Activated CD4-positive, CD25-positive, alpha-beta regulatory T cell treated with anti-CD3 and anti-CD28 coated beads, Interleukin-2, amount 50 U/mL, for 16 hours (primary cell): ENCODE data around the gene ABCC10.

Experiments used
- DNase-seq: peaks from one replicate; pipeline ENCODE4 v3.0.0-alpha.2; 2020; ENCODE audit warnings: low read depth, low spot score

The ABCC10 gene

DNA sequence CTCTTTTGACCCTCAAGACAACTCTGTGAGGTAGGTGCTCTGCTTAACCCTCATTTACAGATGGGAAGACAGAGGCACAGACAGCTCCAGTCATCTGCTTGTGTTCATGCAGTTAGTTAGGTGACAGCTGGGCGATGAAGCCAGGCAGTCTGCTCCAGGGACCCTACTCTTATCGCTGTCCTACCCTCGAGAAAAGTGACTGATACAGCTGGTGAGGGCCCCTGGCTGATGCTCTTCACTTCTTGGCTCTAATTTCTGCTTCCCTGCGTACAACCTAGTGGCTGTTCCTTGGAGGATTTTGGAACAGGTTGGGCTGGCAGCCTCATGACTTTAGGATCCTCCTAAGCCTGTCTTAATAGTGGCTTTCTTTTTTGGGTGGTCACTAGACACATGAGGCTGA lies 40.9 kb downstream of the ABCC10 start:
- DNase-seq = no peak

DNA sequence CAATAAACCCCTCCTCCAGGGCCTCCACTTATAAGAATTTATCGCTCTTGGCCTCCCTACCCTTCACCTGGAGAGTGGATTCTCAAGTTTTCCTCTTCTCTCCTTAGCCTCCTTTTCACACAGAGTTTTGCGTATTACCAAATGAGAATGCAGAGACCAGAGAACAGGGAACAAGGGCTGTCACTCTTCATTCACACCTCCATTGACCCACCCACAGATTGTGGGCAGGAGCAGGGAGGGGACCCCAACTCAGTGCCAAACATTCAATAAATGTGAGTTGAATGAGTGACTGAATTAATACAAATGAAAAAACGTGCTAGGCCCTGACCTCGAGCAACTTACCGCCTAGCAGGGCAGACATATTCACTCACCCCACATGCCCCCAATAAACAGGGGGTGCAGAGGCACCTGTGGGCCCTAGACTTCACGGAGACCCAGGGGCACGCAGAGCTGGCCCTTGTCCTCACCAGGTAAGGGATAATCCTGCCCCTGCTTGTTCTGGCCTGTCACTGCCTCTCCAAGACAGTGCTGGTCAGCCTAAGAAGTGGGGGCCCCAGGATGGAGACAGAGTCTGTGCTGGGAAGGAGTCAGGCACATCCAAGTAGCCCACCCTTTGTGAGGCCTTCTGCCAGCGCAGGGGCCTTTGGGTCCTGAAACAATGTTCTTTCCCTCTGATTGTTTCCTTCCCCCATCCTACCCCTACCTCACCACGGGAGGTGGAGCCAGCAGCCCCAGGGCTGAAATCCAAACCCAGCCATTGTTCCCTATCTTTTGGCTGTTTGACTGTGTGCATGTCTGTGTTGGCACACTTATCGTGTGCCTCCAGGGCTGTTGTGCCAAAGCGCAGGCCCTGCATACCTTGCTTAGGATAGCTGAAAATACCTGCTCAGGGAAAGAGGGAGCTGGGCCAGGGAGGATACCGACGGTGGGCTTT lies 41.7 kb downstream of the ABCC10 start:
- no peak for DNase-seq

DNA sequence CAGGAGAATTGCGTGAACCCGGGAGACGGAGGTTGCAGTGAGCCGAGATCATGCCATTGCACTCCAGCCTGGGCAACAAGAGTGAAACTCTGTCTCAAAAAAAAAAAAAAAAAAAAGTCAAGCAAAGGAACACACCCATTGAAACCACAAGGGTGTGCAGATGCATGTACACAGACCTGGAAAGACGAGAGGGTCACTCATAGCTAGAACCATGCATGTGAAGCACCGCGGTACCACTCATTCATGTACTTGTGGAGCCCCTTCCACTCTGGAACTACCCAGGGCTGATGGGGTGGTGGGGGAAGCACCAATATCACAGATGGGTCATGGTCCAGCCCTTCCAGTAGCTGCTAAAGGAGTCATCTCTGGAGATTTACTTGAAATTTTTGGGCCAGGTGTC lies 42.6 kb downstream of the ABCC10 start:
- DNase-seq = no peak

DNA sequence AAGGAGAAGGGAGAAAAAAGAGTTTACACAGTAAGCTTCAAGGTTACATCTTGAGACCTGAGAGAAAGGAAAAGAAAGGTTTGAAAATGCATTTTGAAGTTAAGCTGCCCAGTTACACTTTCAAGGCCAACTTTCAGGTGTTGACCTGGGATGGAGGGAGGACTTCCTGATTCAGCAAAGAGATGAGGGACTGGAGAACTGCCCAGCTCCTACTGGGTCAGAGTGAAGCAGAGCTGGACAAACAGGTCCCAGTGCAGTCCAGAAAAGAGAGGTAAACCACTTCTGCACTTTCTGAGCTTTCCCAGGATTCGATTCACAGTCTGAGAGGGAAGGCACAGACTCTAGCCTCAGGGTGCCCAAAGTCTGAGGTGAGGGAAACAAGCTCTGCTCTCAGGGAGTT lies 44.1 kb downstream of the ABCC10 start:
- no peak for DNase-seq

DNA sequence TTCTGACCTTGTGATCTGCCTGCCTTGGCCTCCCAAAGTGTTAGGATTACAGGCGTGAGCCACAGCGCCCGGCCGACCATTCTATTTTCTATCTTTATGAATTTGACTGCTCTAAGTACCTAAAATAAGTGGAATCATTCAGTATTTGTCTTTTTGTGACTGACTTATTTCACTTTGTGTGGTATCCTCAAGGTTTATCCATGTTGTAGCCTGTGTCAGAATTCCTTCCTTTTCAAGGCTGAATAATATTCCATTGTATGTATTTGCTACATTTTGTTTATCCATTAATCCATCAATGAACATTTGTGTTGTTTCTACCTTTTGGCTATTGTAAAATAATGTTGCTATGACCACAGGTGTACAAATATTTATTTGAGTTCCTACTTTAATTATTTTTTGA lies 45.2 kb downstream of the ABCC10 start:
- DNase-seq = no peak

DNA sequence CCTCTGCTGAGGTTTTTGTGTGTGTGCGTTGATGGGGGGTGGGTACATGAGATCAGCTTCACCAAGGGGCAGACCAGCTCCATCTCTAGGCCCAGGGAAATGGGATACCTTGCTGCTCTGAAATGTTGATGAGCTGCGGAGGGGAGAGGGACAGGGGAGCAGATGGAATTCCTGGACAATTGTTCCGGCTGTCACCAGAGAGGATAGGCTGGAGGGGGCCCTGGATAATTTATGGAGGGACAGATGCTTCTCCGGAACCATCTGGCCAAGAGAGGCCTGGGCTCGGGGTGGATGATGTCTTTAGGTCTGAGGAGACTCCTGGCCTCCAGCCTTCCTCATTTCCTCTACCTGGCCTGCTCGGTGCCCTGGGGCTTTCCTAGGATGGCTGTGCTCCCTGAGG lies 48.2 kb downstream of the ABCC10 start:
- no peak for DNase-seq

DNA sequence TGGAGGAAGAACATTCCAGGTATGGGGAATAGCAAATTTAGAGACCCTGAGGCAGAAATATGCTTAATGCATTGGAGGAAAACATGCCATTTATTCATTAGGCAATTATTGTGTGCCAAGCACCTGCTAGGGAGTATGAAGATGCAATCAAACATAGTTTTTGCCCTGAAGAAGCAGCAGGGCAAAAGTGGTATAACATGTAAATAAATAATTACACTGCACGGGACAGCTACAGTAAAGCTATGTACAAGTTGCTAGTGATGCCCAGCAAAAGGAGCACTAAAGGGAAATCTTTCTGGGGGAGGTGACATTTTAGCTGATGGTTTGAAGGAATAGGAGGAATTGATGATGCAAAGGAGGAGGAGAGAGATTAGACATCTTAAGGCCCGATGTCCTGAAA lies 49.4 kb downstream of the ABCC10 start:
- no peak for DNase-seq

DNA sequence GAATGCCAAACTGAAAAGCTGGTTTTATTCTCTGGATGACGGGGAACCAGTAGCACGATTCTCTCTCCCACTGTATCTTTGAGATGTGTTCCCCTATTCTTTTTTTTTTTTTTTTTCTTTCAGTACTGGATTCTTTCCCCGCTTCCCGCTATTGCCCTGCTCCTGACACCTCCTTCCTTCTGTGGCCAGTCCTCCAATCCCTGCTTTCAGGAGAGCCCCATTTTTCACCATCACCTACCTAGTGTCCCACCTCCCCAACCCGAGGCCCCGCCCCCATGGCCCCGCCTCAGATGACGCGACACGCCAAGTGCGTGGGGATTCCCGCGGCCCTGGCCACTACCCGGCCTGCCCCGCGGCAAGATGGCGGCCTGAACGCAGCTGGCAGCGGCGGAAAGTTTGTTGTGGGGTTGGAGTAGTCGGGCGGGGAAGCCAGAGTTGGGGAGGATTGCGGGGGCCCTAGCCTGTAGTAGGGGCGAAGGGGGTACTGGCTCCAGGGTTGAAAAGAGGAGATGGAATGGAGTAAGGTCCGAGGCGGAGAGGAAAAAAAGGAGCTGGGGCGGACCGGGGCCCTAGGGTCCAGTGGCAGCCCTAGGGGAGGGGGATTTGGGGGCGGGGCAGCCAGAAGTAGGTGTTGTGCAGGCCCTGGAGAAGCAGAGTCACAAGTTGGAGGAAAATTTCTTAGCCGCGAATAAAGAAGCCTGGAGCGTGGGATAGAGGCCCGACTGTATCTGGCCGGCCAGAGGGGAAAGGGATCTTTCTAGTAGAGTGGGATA lies 50.1 kb downstream of the ABCC10 start, which contains the start of gene TJAP1:
TJAP1 (plus strand) TSS at position 336 of the 773 bp plus-strand sequence. CDS start 21,432 bp downstream, outside the sequence.
- DNase-seq = peak; percentile 92

DNA sequence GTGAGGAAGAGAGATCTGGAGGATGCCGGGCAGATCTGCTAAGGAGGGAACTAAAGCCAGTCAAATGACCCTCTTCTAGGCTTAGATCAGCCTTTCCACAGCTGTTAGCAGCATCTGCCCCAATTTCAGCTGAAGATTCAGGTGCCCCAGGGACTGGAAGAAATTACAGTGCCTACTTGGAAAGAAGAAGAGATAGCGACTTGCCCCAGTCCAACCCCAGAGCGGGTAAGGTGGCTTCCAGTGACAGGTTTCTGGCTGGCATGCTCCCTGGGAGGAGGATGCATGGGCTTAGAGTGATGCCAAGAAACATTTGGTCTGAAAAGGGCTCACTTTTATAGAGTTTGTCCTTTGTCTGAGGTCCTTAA lies 50.6 kb downstream of the ABCC10 start:
- DNase-seq = no peak

DNA sequence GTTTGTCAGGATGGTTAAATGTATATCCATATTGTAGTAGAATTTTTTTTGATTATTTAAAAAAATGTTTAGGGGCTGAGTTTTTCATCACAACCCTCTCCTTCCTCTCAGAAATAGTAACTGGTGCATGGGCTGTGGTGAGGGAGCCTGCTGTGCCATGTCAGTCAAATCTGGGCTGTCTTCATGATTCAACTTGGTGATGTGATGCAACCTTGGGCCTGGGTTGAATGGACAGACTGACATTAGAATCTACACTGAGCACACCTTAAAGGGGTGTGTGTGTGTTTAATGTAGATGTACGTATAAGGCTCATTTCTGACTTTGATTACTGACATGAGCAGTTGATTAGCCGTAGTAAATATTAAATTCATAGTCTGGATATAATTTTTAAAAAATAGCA lies 53.7 kb downstream of the ABCC10 start:
- DNase-seq = no peak

DNA sequence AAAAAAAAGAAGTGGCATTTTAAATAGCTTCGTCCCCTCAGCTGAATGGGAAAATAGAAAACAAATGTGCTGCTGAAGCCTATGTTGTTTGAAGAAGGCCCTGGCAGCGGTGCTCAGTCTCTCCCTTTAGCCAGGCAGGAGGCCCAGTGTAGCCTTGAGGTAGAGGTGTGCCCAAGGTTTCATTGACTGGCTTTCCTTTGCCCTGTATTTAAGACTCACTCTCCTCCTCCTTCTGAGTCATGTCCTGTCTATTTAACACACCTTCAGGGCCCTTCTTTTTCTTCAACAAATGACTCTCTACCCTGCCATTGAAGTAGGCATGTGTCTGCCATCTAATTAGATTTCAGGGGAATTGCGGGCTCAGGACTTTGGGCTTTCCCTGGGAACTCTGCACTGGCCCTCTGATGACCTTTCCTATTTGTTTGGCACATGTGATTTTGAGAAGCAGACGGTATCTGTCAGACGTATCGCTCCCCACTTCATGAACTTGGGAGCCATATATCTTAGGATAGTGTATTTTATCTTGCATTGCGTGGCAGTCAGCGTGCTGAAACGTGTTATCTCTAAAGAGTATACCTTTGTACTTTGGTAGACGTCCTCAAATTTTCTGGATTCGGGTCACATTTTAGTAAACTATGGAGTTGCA lies 54.4 kb downstream of the ABCC10 start:
- no peak for DNase-seq

DNA sequence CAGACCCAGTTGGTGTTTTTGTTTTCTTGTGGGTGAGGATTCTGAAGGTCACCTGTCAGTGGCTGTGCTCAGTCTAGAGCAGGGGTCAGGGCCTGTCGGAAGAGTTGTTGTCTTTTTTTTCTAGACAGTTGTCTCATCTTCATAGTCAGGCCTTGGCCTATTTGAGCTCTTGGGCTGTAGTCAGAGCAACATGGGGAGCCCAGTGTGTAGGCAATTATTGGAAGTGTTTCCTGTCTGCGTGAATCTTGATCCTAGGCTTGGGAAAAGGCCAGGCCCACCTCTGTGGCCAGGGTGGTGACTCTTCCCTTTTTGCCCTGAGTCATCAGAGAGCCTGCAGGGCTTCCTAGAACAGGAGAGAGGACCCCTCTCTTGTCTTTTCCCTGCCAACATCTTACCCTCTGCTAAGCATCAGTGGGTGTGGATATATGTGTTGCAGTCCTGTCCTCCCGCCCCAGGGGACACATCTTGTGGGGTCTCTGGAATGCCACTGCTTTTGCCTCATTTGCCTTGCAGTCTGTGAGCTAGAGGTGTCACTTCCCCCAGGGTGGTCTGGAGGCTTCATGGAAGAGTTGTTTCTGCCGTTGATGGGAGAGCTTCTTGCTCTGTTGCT lies 61.4 kb downstream of the ABCC10 start:
- DNase-seq = no peak

DNA sequence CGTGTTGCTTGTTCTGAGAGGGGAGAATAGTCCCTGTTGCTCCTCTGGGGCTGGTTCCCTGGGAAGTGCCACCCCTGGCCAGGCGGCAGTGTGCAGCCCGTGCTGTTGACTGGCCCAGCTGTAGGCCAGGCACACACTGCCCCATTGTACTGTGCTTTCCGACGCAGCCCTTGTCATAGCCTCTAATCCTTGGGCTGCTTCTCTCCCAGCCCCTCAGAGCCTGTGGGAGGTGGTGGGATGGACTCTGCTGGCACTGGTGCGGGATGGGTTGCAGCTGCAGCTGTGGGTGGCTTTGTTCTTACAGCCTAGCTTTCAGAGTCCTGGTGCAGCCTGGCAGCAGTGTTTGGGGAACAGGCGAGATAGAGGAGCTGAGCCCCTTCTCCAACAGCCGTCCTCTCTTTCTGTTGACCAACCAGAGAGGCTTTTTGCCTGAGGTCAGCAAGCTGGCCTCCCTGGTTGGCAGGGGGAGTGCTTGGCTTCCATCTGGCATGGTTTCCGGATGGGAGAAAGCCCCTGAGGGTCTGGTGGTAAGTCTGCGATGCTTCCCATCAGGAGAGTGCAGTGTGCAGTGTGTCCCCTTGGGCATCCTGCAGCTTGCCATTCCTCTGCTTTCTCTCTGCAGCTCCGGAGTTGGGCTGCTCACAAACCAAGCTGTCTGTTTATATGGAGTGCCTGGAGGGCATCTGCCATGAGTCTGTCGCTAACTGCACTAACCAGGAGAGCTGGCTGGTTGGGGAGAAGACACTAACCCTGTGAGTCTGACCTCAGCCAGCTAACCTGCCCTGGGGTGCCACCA lies 62.1 kb downstream of the ABCC10 start:
- DNase-seq = no peak

DNA sequence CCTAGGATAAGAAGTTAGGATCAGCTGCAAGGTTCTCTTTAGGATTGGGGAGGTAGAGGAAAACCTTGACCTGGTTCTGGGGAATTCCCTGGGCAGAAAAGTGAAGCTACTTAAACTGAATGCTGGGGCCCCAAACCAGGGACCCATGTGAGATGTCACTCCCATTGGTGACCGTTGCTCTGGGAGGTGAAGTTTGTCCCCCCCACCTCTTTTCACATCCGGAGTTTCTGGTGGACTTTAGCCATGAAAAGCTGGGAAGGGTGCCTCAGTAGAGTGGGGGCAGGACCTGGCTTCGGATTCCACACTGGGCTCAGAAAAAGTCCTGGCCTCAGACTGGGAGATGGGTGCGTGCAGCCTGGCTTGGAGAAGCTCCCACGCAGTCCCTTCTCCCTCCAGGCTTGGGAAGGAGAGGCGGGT lies 63.2 kb downstream of the ABCC10 start:
- no peak for DNase-seq

DNA sequence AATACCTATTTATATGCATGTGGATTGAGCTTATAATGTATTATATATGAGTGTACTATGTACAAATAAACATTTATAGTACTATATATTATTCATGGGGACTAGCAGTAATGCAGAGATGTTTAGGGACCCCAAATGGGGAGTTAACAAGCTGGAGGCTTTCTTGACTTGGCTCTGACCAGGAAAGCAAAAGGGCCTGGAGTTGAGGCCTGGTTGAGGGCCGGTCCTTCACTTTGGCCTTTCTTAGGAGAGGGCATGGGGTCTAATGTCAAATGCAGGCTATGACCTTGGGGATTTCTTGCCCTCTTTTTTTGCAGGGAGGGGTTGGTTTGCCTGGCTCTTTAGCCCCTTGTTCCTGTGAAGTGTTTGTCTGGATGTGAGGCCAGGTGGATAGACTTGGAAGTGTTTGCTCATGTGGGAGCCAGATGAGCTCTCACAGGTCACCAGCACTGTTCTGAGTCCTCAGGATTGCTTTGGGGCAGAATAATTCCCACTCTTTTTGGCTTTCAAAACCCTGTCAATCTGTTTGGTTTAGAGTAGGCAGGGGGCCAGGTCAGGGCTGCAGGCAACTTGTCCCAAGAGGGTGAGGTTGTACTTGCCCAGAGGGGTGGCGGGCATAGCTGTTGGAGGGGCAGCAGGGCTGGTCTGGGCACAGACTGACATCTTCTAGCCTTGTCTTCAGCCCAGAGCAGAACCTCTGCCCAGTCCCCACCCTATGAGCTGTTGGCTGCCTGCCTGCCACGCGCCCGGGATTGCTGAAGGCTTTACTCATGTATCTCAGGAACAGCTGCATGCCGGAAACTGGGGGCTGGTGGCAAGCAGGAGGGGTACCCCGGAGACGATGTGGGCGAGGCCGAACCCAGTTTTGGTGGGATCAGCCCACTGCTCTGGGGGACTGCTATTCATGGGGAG lies 64.7 kb downstream of the ABCC10 start:
- DNase-seq = no peak

DNA sequence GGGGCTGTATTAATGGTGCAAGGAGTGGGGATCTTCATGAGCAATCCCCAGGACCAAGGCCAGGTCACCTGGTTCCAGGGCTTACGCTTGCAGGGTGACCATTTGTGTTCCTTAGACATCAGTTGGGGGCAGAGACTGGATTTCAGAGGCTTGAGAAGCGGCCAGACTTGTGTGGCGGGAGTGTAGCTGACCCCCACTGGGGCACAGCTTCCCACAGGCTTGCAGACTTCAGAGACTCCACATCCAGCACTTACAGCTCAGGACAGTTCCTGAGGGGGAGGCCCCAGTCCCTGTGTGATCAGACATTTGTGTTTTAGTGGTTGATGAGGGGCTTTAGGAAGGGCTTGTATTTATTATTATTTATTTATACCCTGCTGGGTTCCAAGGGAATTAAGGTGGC lies 65.3 kb downstream of the ABCC10 start:
- no peak for DNase-seq

DNA sequence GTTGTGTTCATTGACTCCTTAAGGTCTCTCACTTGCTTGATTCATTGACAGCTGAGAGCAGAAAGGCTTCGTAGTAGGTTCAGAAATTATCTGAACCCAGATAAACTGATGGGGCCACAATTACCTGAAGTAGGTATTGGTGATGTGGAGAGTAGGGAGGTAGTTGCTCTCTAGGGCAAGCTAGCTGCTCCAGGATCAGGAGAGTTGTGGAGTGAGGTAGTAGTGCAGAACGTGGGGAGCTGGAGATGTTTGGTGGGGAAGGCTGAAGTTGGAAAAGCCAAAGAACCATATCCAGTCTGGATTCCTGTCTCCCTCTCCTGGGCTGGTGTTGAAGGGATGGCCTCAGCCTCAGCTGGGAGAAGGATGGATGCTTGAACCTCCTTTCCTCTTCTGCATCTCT lies 65.9 kb downstream of the ABCC10 start:
- no peak for DNase-seq

DNA sequence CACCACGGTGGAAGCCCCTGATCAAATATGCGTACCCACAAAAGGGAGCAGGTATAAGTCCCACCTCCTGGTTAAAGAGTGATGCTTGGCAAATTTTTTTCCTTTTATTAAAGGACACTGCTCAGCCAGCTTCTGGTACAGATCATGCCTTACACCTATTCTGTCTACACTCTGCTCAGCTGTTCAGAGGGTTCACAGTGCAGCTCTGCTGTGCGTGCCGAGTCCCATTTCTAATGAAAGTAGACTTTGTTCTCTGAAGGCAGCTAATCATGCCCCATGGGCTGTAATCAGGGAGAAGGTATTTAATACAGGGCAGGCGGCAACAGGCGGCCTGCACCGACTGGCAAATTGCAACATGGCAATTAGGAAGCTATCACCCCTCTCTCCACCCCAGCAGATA lies 66.5 kb downstream of the ABCC10 start:
- no peak for DNase-seq

DNA sequence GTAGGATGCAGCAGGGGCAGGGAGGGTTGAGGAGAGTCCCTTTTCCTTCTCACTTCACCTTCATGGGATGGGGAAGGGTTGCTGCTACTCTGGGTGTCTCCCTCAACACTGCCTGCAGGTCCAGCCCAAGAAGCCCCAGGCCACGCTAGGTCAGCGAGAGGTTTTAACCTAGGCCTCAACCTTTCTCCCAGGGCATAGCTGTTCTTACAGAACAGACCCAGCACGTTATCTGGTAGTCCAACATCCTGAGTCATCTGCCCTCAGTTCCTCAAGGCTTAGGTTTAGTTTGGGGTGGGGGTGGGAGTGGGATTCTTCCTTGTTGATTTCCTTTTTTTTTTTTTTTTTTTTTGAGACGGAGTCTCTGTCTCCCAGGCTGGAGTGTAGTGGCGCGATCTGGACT lies 67.0 kb downstream of the ABCC10 start:
- no peak for DNase-seq

DNA sequence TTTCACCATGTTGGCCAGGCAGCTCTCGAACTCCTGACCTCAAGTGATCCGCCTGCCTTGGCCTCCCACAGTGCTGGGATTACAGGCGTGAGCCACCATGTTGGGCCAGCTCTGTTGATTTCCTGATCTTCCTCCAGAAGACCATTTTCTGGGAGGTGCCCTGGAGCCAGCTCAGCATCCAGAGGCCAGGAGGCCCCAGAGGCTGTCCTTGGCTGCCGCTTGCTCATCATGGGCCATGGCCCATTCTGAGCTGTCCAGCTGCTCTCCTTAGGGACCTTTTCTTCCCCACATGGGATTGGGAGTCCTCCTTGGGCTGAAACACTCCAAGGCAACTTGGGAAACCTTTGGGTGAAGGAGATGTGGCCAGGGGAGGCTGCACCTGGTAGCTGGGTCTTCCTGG lies 67.4 kb downstream of the ABCC10 start:
- DNase-seq = no peak
